NCI-H524 (cell line): Measurements from ENCODE around the gene ISOC1.
A peak's percentile ranks its signal among the peaks of the same experiment; 100 is the strongest.

ENCODE experiments used
- DNase-seq, 2 experiments: peaks; one replicate each; lab custom pipeline; 2025; lab: John Stamatoyannopoulos, UW

The ISOC1 gene

DNA sequence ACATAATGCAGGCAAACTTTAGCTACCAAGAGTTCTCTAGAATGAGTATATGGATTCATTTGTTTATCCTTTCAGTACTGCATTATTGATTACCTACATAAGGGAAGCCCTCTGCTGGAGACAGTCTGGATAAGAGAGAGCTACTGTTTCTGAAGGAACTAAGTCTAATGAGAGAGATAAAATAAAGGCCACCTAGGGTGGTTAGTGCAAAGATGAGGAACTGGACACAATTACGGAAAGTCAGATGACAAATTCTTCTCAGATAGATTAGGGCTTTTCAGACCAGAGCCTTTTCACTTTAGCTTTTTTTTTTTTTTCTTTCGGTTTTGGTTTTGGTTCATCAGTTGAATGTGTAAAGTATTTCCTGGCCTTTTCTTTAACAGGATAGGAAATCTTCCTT lies 31.3 kb downstream of the ISOC1 start:
- no peak for DNase-seq

DNA sequence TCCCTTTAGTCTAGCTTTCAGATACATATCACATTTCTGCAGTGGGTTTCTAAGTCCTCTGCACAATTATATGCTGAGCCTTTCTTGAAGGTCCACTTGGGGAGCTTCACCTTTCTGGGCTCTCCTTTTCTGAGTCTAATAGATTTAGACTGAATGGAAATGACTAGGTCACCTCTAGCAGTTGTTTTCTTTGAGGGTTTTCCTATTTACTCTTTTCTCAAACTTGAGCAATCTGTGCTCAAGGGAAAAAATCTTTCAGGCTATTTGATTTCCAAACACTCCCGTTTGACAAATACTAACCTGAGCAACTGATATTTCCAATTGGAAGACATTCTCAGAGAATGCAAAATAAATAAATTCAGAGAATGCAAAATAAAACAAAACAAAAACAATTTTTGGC lies 39.0 kb downstream of the ISOC1 start:
- DNase-seq = no peak

DNA sequence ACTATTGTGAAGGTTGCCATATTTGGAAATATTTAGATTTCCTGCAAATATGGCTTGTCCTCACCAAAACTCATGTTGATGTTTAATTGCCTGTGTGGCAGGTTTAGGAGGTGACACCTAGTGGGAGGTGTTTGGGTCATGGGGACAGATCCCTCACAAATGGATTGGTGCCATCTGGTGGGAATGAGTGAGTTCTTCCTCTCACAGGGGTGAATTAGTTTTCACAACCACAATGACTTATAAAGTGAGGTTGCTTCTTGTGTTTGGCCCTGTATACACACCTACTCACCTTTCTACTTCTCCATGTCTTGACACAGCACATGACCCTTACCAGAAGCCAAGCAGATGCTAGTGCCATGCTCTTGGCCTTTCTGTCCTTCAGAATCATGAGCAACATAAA lies 41.1 kb downstream of the ISOC1 start:
- DNase-seq = peak in 1 of 2 experiments; percentile 12

DNA sequence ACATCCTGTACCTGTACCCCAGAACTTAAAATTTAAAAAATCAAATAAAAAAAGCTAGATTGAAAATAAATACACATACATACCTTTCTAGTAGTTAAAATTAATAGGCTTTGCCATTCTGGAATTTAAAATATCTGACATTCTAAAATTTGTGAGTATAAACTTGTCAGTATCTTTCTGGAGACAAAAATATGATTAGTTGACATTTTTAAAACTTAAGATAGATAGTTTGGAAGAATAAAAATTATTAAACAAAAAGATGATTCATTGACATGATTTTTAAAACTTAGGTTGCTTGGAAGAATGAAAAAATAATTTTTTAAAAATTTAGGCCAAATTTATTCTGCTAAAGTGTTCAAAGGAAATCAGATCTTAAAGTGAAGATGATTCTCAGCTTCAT lies 43.1 kb downstream of the ISOC1 start:
- DNase-seq = no peak

DNA sequence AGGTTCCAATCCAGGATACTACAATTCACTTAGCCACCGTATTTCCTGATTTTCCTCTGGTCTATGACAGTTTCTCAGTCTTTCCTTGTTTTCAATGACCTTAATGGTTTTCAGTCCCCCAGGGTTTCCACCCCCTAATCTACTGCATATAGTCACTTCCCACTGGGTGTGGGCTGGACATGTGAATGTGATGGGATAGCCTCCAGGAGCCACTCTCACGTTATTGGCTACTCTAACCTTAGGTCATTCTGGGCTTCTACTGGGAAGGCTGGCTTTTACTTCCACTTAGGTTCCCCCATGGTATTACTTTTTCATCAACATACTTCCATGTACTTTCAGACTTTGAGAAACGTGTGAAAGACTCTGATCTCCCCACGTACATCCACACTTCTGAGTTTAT lies 46.5 kb downstream of the ISOC1 start:
- DNase-seq = no peak

DNA sequence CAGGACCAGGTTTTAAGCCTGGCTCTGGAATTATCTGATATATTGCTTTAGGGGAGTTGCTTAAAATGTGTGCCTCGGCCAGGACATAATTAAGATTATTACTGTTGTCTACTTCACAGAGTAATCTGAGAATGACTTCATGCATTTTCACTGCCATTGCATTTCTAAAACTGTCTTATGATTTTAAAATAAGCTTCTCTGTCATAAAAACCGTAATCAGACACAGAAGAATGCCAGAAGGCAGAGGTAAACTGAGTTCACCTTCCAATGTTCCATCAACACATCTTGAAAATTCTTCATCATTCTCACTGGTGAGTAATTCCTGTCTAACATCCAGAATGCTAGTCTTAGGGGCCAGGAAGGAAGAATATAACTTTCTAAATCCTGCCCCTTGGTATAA lies 47.1 kb downstream of the ISOC1 start:
- DNase-seq = no peak

DNA sequence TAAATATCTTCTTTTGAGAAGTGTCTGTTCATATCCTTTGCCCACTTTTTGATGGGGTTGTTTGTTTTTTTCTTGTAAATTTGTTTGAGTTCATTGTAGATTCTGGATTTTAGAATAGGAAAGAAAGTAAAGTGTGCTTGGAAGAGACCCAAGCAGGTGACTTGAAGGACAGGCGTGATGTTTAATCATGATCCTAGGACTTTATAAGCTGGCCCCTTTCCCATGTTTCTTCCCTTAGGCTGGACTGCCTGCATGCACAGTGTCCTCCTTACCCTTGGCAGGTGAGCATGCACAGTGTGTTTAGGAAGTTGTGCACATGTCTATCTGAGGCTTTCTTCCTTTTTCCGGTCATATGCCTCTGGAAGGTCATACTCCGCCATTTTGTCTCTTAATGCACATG lies 61.3 kb downstream of the ISOC1 start:
- DNase-seq = no peak

DNA sequence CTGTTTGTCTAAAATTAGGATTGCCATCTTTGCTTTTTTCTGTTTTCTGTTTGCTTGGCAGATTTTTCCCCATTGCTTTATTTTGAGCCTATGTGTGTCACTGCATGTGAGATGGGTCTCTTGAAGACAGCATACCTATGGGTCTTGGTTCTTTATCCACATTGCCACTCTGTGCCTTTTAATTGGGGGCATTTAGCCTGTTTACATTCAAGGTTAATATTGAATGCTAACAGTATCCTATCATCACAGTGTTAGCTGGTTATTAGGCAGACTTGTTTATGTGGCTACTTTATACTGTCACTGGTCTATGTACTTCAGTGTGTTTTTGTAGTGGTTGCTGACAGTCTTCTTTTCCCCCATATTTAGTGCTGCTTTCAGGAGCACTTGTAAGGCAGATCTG lies 67.3 kb downstream of the ISOC1 start:
- no peak for DNase-seq
